ENCODE results near the gene PLXNA1. TPM values are rescaled to one million over a fixed set of nuclear protein-coding genes. Genes with fewer than 3 reads are reported as not detected.

The PLXNA1 gene
- polyA plus RNA-seq, 1 of the 3 experiments (the other 2 are of a cell fraction), result 48.1 TPM

- Histone ChIP-seq H3K4me3 (ENCODE audit: low read depth in 2 of 2, low read length in 1 of 2) (no peak overlapping the region), H4K20me1 (ENCODE audit: insufficient read depth) (0 out of 2 replicates have a peak, but pooled peaks cover 7% of the 10 kb centered on the region), H3K9ac (no peak overlapping the region), H3K27me3 (ENCODE audit: insufficient read depth) (no peaks in the 10 kb centered on the region), H3F3A (replicated peaks; ENCODE audit: insufficient read depth) (no peaks in the 10 kb centered on the region), H3K27ac (ENCODE audit: low read depth in 2 of 2, low read length in 1 of 2) (peak overlapping the region in 1 of 2 experiments; percentile 2; a peak in 1 of 4 replicates), H3K9me3 (no peaks in the 10 kb centered on the region), H3K4me2 (no peak overlapping the region), H2AFZ (ENCODE audit: low read depth) (no peak overlapping the region), H3K4me1 (ENCODE audit: control insufficient read depth in 1 of 2, insufficient read depth in 2 of 2, low read depth in 1 of 2, low read length in 1 of 2) (peaks cover 6 to 52% of the 10 kb centered on the region in 2 experiments; a peak in 2 of 4 replicates), H3K79me2 (ENCODE audit: insufficient read depth) (peaks cover 27% of the 10 kb centered on the region), H3K36me3 (replicated peaks in 1 of 2; ENCODE audit: control insufficient read depth in 1 of 2, insufficient read depth in 2 of 2, low read length in 1 of 2) (peaks cover 5 to 29% of the 10 kb centered on the region in 2 experiments), H3K9me2 (no peaks in the 10 kb centered on the region)
- TF ChIP-seq FOXJ3 (CRISPR knock-in tag; IDR thresholded peaks at IDR 0.05), result peak; percentile 66; the same call in 1 of the 2 replicates
- TF ChIP-seq GABPA (IDR thresholded peaks at IDR 0.05; ENCODE audit: low read depth), result no peak
- ChIA-PET CTCF (interaction anchor here (0.5 to 1.0 kb wide), 2 partner anchors 88 to 548 kb away, joined by 3 read pairs; no protein-coding TSS in a partner anchor), POLR2A (no interaction called here)
- 86% methylated on average over 8 of the region's 10 CpGs for WGBS (ENCODE audit: low lambda C conversion rate)
- peak; percentile 59 for DNase-seq
These were observed 25.3 kb downstream of the PLXNA1 start for GRCh38 chr3:127008236-127008635.

GRCh38 chr3:127009531-127009930 lies 26.6 kb downstream of the PLXNA1 start:
- Histone ChIP-seq H3K36me3 (replicated peaks in 1 of 2; ENCODE audit: control insufficient read depth in 1 of 2, insufficient read depth in 2 of 2, low read length in 1 of 2) (peaks cover 5 to 36% of the 10 kb centered on the region in 2 experiments), H3K4me2 (no peak overlapping the region), H2AFZ (ENCODE audit: low read depth) (no peak overlapping the region), H4K20me1 (ENCODE audit: insufficient read depth) (0 out of 2 replicates have a peak, but pooled peaks cover 7% of the 10 kb centered on the region), H3K27me3 (ENCODE audit: insufficient read depth) (no peaks in the 10 kb centered on the region), H3K79me2 (ENCODE audit: insufficient read depth) (peaks cover 27% of the 10 kb centered on the region; the same call in 1 of the 2 replicates), H3K9me2 (no peaks in the 10 kb centered on the region), H3K9ac (no peak overlapping the region), H3K27ac (ENCODE audit: low read depth in 2 of 2, low read length in 1 of 2) (no peak overlapping the region), H3K9me3 (no peaks in the 10 kb centered on the region), H3F3A (replicated peaks; ENCODE audit: insufficient read depth) (no peaks in the 10 kb centered on the region), H3K4me3 (ENCODE audit: low read depth in 2 of 2, low read length in 1 of 2) (no peak overlapping the region), H3K4me1 (ENCODE audit: control insufficient read depth in 1 of 2, insufficient read depth in 2 of 2, low read depth in 1 of 2, low read length in 1 of 2) (peaks cover 6 to 43% of the 10 kb centered on the region in 2 experiments; a peak in 2 of 4 replicates)
- CTCF ChIA-PET, result interaction anchor here (1.1 to 2.3 kb wide), 7 partner anchors 10 to 535 kb away, joined by 3 to 9 read pairs (median 4); partner anchors contain the start of gene PLXNA1
- TF ChIP-seq TCF12 (IDR thresholded peaks at IDR 0.05) (no peak), ELF1 (IDR thresholded peaks at IDR 0.05) (no peak), EP300 (IDR thresholded peaks at IDR 0.05; ENCODE audit: borderline replicate concordance in 1 of 2, low read depth in 1 of 2, low read length in 1 of 2) (no peak), PBX3 (IDR thresholded peaks at IDR 0.05) (no peak), FOXJ3 (CRISPR knock-in tag; IDR thresholded peaks at IDR 0.05) (no peak), NRF1 (IDR thresholded peaks at IDR 0.05; ENCODE audit: low read depth, low read length) (no peak), JUND (IDR thresholded peaks at IDR 0.05) (no peak)
- POLR2A ChIA-PET, result no interaction called here
- DNase-seq, result no peak
- WGBS (ENCODE audit: low lambda C conversion rate), result 93% methylated on average over 4 of the region's 10 CpGs

- POLR2A ChIA-PET, result interaction anchor here (1.0 to 1.1 kb wide), 2 partner anchors 130 to 443 kb away, joined by 3 to 5 read pairs; no protein-coding TSS in a partner anchor
- DNase-seq, result peak; percentile 84
- H3K9ac ChIP-seq, result no peak overlapping the region
These were observed 28.5 kb downstream of the PLXNA1 start for GRCh38 chr3:127011270-127011992.

More at GRCh38 chr3:127011270-127011992, 28.5 kb downstream of the PLXNA1 start:
- Histone ChIP-seq H3K4me1 (ENCODE audit: control insufficient read depth in 1 of 2, insufficient read depth in 2 of 2, low read depth in 1 of 2, low read length in 1 of 2) (peaks cover 0 to 57% of the 10 kb centered on the region in 2 experiments; a peak in 1 of 4 replicates), H3K4me2 (no peak overlapping the region), H3K4me3 (ENCODE audit: low read depth in 2 of 2, low read length in 1 of 2) (no peak overlapping the region; a peak in 1 of 4 replicates), H3K79me2 (ENCODE audit: insufficient read depth) (peaks cover 21% of the 10 kb centered on the region; the same call in 1 of the 2 replicates), H3K27me3 (ENCODE audit: insufficient read depth) (no peaks in the 10 kb centered on the region), H2AFZ (ENCODE audit: low read depth) (no peak overlapping the region), H3K27ac (ENCODE audit: low read depth in 2 of 2, low read length in 1 of 2) (peak overlapping the region in 1 of 2 experiments; percentile 71; a peak in 2 of 4 replicates), H3K9me3 (no peaks in the 10 kb centered on the region), H4K20me1 (ENCODE audit: insufficient read depth) (0 out of 2 replicates have a peak, but pooled peaks cover 7% of the 10 kb centered on the region), H3K36me3 (replicated peaks in 1 of 2; ENCODE audit: control insufficient read depth in 1 of 2, insufficient read depth in 2 of 2, low read length in 1 of 2) (peaks cover 7 to 52% of the 10 kb centered on the region in 2 experiments), H3F3A (replicated peaks; ENCODE audit: insufficient read depth) (no peaks in the 10 kb centered on the region), H3K9me2 (no peaks in the 10 kb centered on the region)
- CTCF ChIA-PET, result interaction anchor here (0.6 to 4.5 kb wide), 11 partner anchors 9 to 533 kb away, joined by 3 to 27 read pairs (median 5); partner anchors contain the start of gene PLXNA1
- 96% methylated on average over 4 of the region's 8 CpGs for WGBS (ENCODE audit: low lambda C conversion rate)
- TF ChIP-seq TCF12 (IDR thresholded peaks at IDR 0.05) (no peak), FOXJ3 (CRISPR knock-in tag; IDR thresholded peaks at IDR 0.05) (0 out of 2 replicates have a peak, but pooled peaks have one; percentile 6), RCOR1 (IDR thresholded peaks at IDR 0.05; ENCODE audit: low read length) (0 out of 2 replicates have a peak, but pooled peaks have one; percentile 22), RAD21 (IDR thresholded peaks at IDR 0.05; ENCODE audit: low read length) (0 out of 2 replicates have a peak, but pooled peaks have one; percentile 5), ELF1 (IDR thresholded peaks at IDR 0.05) (no peak), YY1 (IDR thresholded peaks at IDR 0.05; ENCODE audit: low read depth) (no peak), EP300 (IDR thresholded peaks at IDR 0.05; ENCODE audit: borderline replicate concordance in 1 of 2, low read depth in 1 of 2, low read length in 1 of 2) (peak in 1 of 2 experiments; percentile 72; a peak in 1 of 4 replicates)

Measured in SK-N-SH (cell line).